ENCODE measurements around the gene CEACAM4. TPM values are rescaled to one million over a fixed set of nuclear protein-coding genes. Genes with fewer than 3 reads are reported as not detected.
"Not testable (repeated sequence)": the region's sequence is repeated elsewhere in the genome, so short reads cannot be mapped to it uniquely, and the experiment has no call there.

The CEACAM4 gene
- total and polyA plus RNA-seq, 4 donors, result 2.1 to 30.0 (median 10.2) TPM

GRCh38 chr19:41586064-41586463 is 40.8 kb downstream of the CEACAM4 start:
- H3K36me3 ChIP-seq (ENCODE audit: control insufficient read depth in 4 of 4, insufficient read depth in 4 of 4, low read length in 4 of 4), result no peaks in the 10 kb centered on the region
- DNase-seq, result no peak
- H3K9me3 ChIP-seq (ENCODE audit: control insufficient read depth in 4 of 4, insufficient read depth in 3 of 4, low read length in 3 of 4), result peaks cover 0 to 20% (median 0%) of the 10 kb centered on the region in 4 donors
- TF ChIP-seq CTCF (IDR thresholded peaks at IDR 0.05; ENCODE audit: control extremely low read depth, extremely low read depth), result no peak
- no peak overlapping the region for H3K9ac ChIP-seq (ENCODE audit: insufficient read depth in 1 of 2, low read length in 2 of 2)
- no peaks in the 10 kb centered on the region for H3K27me3 ChIP-seq (ENCODE audit: control insufficient read depth in 3 of 3, insufficient read depth in 3 of 3, low read length in 2 of 3)
- H3K4me3 ChIP-seq, result no peak overlapping the region
- H3K4me1 ChIP-seq (ENCODE audit: control insufficient read depth in 5 of 5, insufficient read depth in 5 of 5, low read length in 5 of 5), result peaks cover 0 to 2% (median 0%) of the 10 kb centered on the region in 5 donors
- no peak overlapping the region for H3K27ac ChIP-seq (ENCODE audit: low read depth in 1 of 2, low read length in 1 of 2)
- no peak for ATAC-seq (ENCODE audit: insufficient read depth, low FRiP score)

- 75 to 78% methylated on average over 1 of the region's 1 CpG for WGBS, 2 donors
- Histone ChIP-seq H3K27ac (ENCODE audit: low read depth in 1 of 2, low read length in 1 of 2) (no peak overlapping the region), H3K4me1 (ENCODE audit: control insufficient read depth in 5 of 5, insufficient read depth in 5 of 5, low read length in 5 of 5) (peaks cover 0 to 2% (median 0%) of the 10 kb centered on the region in 5 donors), H3K4me3 (no peak overlapping the region), H3K9me3 (ENCODE audit: control insufficient read depth in 4 of 4, insufficient read depth in 3 of 4, low read length in 3 of 4) (peaks cover 0 to 19% (median 0%) of the 10 kb centered on the region in 4 donors), H3K36me3 (ENCODE audit: control insufficient read depth in 4 of 4, insufficient read depth in 4 of 4, low read length in 4 of 4) (no peaks in the 10 kb centered on the region), H3K27me3 (ENCODE audit: control insufficient read depth in 3 of 3, insufficient read depth in 3 of 3, low read length in 2 of 3) (no peaks in the 10 kb centered on the region), H3K9ac (ENCODE audit: insufficient read depth in 1 of 2, low read length in 2 of 2) (no peak overlapping the region)
- ATAC-seq (ENCODE audit: insufficient read depth, low FRiP score) (no peak), DNase-seq (no peak)
- TF ChIP-seq CTCF (IDR thresholded peaks at IDR 0.05; ENCODE audit: control extremely low read depth, extremely low read depth), result no peak
Observed at GRCh38 chr19:41584931-41585330, 41.9 kb downstream of the CEACAM4 start.

GRCh38 chr19:41584260-41584810 is 42.5 kb downstream of the CEACAM4 start:
- no peaks in the 10 kb centered on the region for H3K36me3 ChIP-seq (ENCODE audit: control insufficient read depth in 4 of 4, insufficient read depth in 4 of 4, low read length in 4 of 4)
- ATAC-seq (ENCODE audit: insufficient read depth, low FRiP score) (no peak), DNase-seq (no peak)
- TF ChIP-seq CTCF (IDR thresholded peaks at IDR 0.05; ENCODE audit: control extremely low read depth, extremely low read depth), result no peak
- H3K4me3 ChIP-seq, result no peak overlapping the region
- H3K27me3 ChIP-seq (ENCODE audit: control insufficient read depth in 3 of 3, insufficient read depth in 3 of 3, low read length in 2 of 3), result no peaks in the 10 kb centered on the region
- H3K9ac ChIP-seq (ENCODE audit: insufficient read depth in 1 of 2, low read length in 2 of 2), result no peak overlapping the region
- H3K9me3 ChIP-seq (ENCODE audit: control insufficient read depth in 4 of 4, insufficient read depth in 3 of 4, low read length in 3 of 4), result peaks cover 0 to 17% (median 0%) of the 10 kb centered on the region in 4 donors
- whole genome bisulfite sequencing, 2 donors, result 78 to 82% methylated on average over 6 of the region's 6 CpGs
- H3K27ac ChIP-seq (ENCODE audit: low read depth in 1 of 2, low read length in 1 of 2), result no peak overlapping the region
- peaks cover 0 to under 1% (median 0%) of the 10 kb centered on the region in 5 donors for H3K4me1 ChIP-seq (ENCODE audit: control insufficient read depth in 5 of 5, insufficient read depth in 5 of 5, low read length in 5 of 5)

- peaks cover 0 to 13% (median 0%) of the 10 kb centered on the region in 4 donors for H3K9me3 ChIP-seq (ENCODE audit: control insufficient read depth in 4 of 4, insufficient read depth in 3 of 4, low read length in 3 of 4)
- not testable (repeated sequence) for DNase-seq; H3K36me3 ChIP-seq (ENCODE audit: control insufficient read depth in 4 of 4, insufficient read depth in 4 of 4, low read length in 4 of 4); H3K4me1 ChIP-seq (ENCODE audit: control insufficient read depth in 5 of 5, insufficient read depth in 5 of 5, low read length in 5 of 5); ATAC-seq (ENCODE audit: insufficient read depth, low FRiP score); H3K27me3 ChIP-seq (ENCODE audit: control insufficient read depth in 3 of 3, insufficient read depth in 3 of 3, low read length in 2 of 3); H3K9ac ChIP-seq (ENCODE audit: insufficient read depth in 1 of 2, low read length in 2 of 2); H3K4me3 ChIP-seq; H3K27ac ChIP-seq (ENCODE audit: low read depth in 1 of 2, low read length in 1 of 2)
- 94% methylated on average over 1 of the region's 1 CpG for WGBS, 2 donors
Observed at GRCh38 chr19:41582577-41583182, 44.2 kb downstream of the CEACAM4 start.

- ATAC-seq (ENCODE audit: insufficient read depth, low FRiP score); H3K4me1 ChIP-seq (ENCODE audit: control insufficient read depth in 5 of 5, insufficient read depth in 5 of 5, low read length in 5 of 5); H3K36me3 ChIP-seq (ENCODE audit: control insufficient read depth in 4 of 4, insufficient read depth in 4 of 4, low read length in 4 of 4); H3K27me3 ChIP-seq (ENCODE audit: control insufficient read depth in 3 of 3, insufficient read depth in 3 of 3, low read length in 2 of 3); H3K27ac ChIP-seq (ENCODE audit: low read depth in 1 of 2, low read length in 1 of 2); DNase-seq; H3K4me3 ChIP-seq; H3K9ac ChIP-seq (ENCODE audit: insufficient read depth in 1 of 2, low read length in 2 of 2): not testable (repeated sequence)
- H3K9me3 ChIP-seq (ENCODE audit: control insufficient read depth in 4 of 4, insufficient read depth in 3 of 4, low read length in 3 of 4), result peaks cover 0 to 12% (median 0%) of the 10 kb centered on the region in 4 donors
- WGBS, 2 donors, result 80 to 96% methylated on average over 4 of the region's 4 CpGs
Observed at GRCh38 chr19:41581068-41581467, 45.8 kb downstream of the CEACAM4 start.

Measured in lung (tissue), 12 donors.